Activated naive CD8-positive, alpha-beta T cell treated with anti-CD3 and anti-CD28 coated beads, Interleukin-2, amount 10 ng/mL, durations not matched to agents 7 days and 5 days (primary cell): ENCODE data around the gene EXOC6B. TPM values are rescaled to one million over a fixed set of nuclear protein-coding genes. Genes with fewer than 3 reads are reported as not detected.

Source experiments
- ATAC-seq: fragments of 150-1000 bp; cut with Tn5 transposase; one replicate; pipeline ENCODE4 v1.10.0; 2021; ENCODE audit warnings: low read depth, moderate library complexity
- POLR2A ChIA-PET: fragments of 350-600 bp; sonication (Branson Sonifier 250); formaldehyde crosslinking; loops from one replicate; lab custom pipeline; 2021; ENCODE audit warnings: antibody characterized with exemption; lab: Charles Lee
- DNase-seq: peaks from one replicate; pipeline ENCODE4 v3.0.0; 2021
- H3K27ac Mint-ChIP-seq: one replicate; pipeline ENCODE4 v1.8.0; 2022; ENCODE audit warnings: mild to moderate bottlenecking, mixed read lengths
- H3K27me3 Mint-ChIP-seq: one replicate; pipeline ENCODE4 v1.8.0; 2022; ENCODE audit warnings: mild to moderate bottlenecking, moderate library complexity, mixed read lengths
- H3K36me3 Mint-ChIP-seq: one replicate; pipeline ENCODE4 v1.8.0; 2021; ENCODE audit warnings: mild to moderate bottlenecking, mixed read lengths
- H3K4me1 Mint-ChIP-seq: one replicate; pipeline ENCODE4 v1.8.0; 2021; ENCODE audit warnings: mixed read lengths
- H3K4me3 Mint-ChIP-seq: one replicate; pipeline ENCODE4 v1.8.0; 2022; ENCODE audit warnings: mild to moderate bottlenecking, moderate library complexity, mixed read lengths
- H3K9me3 Mint-ChIP-seq: one replicate; pipeline ENCODE4 v1.8.0; 2021; ENCODE audit warnings: mixed read lengths
- total RNA-seq, 2 experiments: library from RNA; stranded (reverse); gene quantifications; one replicate each; pipeline ENCODE4 v1.2.3, GENCODE V29; 2021

Gene EXOC6B
- total RNA-seq, 2 experiments from 2014 or later, result 20.7 to 22.7 TPM

- ATAC-seq, result no peak
- H3K36me3 Mint-ChIP-seq, result no peaks in the 10 kb centered on the region
- no peak for DNase-seq
- H3K9me3 Mint-ChIP-seq, result peaks cover 5% of the 10 kb centered on the region
- no peaks in the 10 kb centered on the region for H3K27me3 Mint-ChIP-seq
- H3K4me1 Mint-ChIP-seq, result no peaks in the 10 kb centered on the region
- H3K4me3 Mint-ChIP-seq, result no peak overlapping the region
- H3K27ac Mint-ChIP-seq, result no peak overlapping the region
- POLR2A ChIA-PET, result no interaction called here
These were observed 412.1 kb downstream of the EXOC6B start for GRCh38 chr2:72413716-72414115.

GRCh38 chr2:72412214-72412613, 413.6 kb downstream of the EXOC6B start:
- POLR2A ChIA-PET, result no interaction called here
- no peak overlapping the region for H3K27ac Mint-ChIP-seq
- H3K36me3 Mint-ChIP-seq, result no peaks in the 10 kb centered on the region
- ATAC-seq, result no peak
- peaks cover 4% of the 10 kb centered on the region for H3K9me3 Mint-ChIP-seq
- no peaks in the 10 kb centered on the region for H3K27me3 Mint-ChIP-seq
- no peak for DNase-seq
- H3K4me1 Mint-ChIP-seq, result no peaks in the 10 kb centered on the region
- H3K4me3 Mint-ChIP-seq, result no peak overlapping the region

GRCh38 chr2:72399879-72400278, 426.0 kb downstream of the EXOC6B start:
- Mint-ChIP-seq H3K27me3 (no peaks in the 10 kb centered on the region), H3K4me3 (no peak overlapping the region), H3K27ac (no peak overlapping the region), H3K9me3 (peaks cover 15% of the 10 kb centered on the region), H3K36me3 (peaks cover 5% of the 10 kb centered on the region), H3K4me1 (no peaks in the 10 kb centered on the region)
- POLR2A ChIA-PET, result no interaction called here
- ATAC-seq (no peak), DNase-seq (no peak)

- Mint-ChIP-seq H3K9me3 (peaks cover 15% of the 10 kb centered on the region), H3K27ac (no peak overlapping the region), H3K4me1 (no peaks in the 10 kb centered on the region), H3K27me3 (no peaks in the 10 kb centered on the region), H3K4me3 (no peak overlapping the region), H3K36me3 (peaks cover under 1% of the 10 kb centered on the region)
- no peak for DNase-seq
- ATAC-seq, result no peak
- POLR2A ChIA-PET, result no interaction called here
These were observed 430.7 kb downstream of the EXOC6B start for GRCh38 chr2:72395096-72395495.

GRCh38 chr2:72394541-72395070, 431.2 kb downstream of the EXOC6B start:
- DNase-seq (no peak), ATAC-seq (no peak)
- POLR2A ChIA-PET, result no interaction called here
- no peaks in the 10 kb centered on the region for H3K4me1 Mint-ChIP-seq
- H3K4me3 Mint-ChIP-seq, result no peak overlapping the region
- H3K27me3 Mint-ChIP-seq, result no peaks in the 10 kb centered on the region
- peaks cover 13% of the 10 kb centered on the region for H3K9me3 Mint-ChIP-seq
- H3K27ac Mint-ChIP-seq, result no peak overlapping the region
- no peaks in the 10 kb centered on the region for H3K36me3 Mint-ChIP-seq

- no peak for ATAC-seq
- Mint-ChIP-seq H3K27ac (no peak overlapping the region), H3K36me3 (peaks cover 1% of the 10 kb centered on the region), H3K4me1 (no peaks in the 10 kb centered on the region), H3K9me3 (peaks cover 16% of the 10 kb centered on the region), H3K4me3 (no peak overlapping the region), H3K27me3 (no peaks in the 10 kb centered on the region)
- POLR2A ChIA-PET, result no interaction called here
- no peak for DNase-seq
These were observed 436.4 kb downstream of the EXOC6B start for GRCh38 chr2:72389447-72389846.

GRCh38 chr2:72388263-72388662, 437.6 kb downstream of the EXOC6B start:
- peaks cover 1% of the 10 kb centered on the region for H3K36me3 Mint-ChIP-seq

GRCh38 chr2:72386288-72386687, 439.5 kb downstream of the EXOC6B start:
- Mint-ChIP-seq H3K4me1 (no peaks in the 10 kb centered on the region), H3K4me3 (no peak overlapping the region), H3K36me3 (peaks cover 1% of the 10 kb centered on the region), H3K27me3 (no peaks in the 10 kb centered on the region), H3K27ac (no peak overlapping the region), H3K9me3 (peaks cover 18% of the 10 kb centered on the region)
- POLR2A ChIA-PET, result no interaction called here
- DNase-seq (no peak), ATAC-seq (no peak)

More at GRCh38 chr2:72388263-72388662, 437.6 kb downstream of the EXOC6B start:
- DNase-seq, result no peak
- Mint-ChIP-seq H3K27ac (no peak overlapping the region), H3K4me3 (no peak overlapping the region), H3K9me3 (peaks cover 19% of the 10 kb centered on the region), H3K4me1 (no peaks in the 10 kb centered on the region), H3K27me3 (no peaks in the 10 kb centered on the region)
- no peak for ATAC-seq
- POLR2A ChIA-PET, result no interaction called here

GRCh38 chr2:72378753-72379348, 447.0 kb downstream of the EXOC6B start:
- ATAC-seq (no peak), DNase-seq (no peak)
- Mint-ChIP-seq H3K4me1 (no peaks in the 10 kb centered on the region), H3K36me3 (peaks cover 17% of the 10 kb centered on the region), H3K27ac (no peak overlapping the region), H3K4me3 (no peak overlapping the region), H3K27me3 (no peaks in the 10 kb centered on the region), H3K9me3 (peaks cover 6% of the 10 kb centered on the region)
- POLR2A ChIA-PET, result no interaction called here

- ATAC-seq, result no peak
- POLR2A ChIA-PET, result no interaction called here
- Mint-ChIP-seq H3K9me3 (peaks cover 3% of the 10 kb centered on the region), H3K27me3 (no peaks in the 10 kb centered on the region), H3K4me1 (no peaks in the 10 kb centered on the region), H3K4me3 (no peak overlapping the region), H3K27ac (no peak overlapping the region), H3K36me3 (peaks cover 4% of the 10 kb centered on the region)
- no peak for DNase-seq
These were observed 458.2 kb downstream of the EXOC6B start for GRCh38 chr2:72367530-72368225.

- no peak overlapping the region for H3K27ac Mint-ChIP-seq
- peaks cover 1% of the 10 kb centered on the region for H3K9me3 Mint-ChIP-seq
- DNase-seq (no peak), ATAC-seq (no peak)
- H3K4me1 Mint-ChIP-seq, result no peaks in the 10 kb centered on the region
- POLR2A ChIA-PET, result no interaction called here
- H3K4me3 Mint-ChIP-seq, result no peak overlapping the region
- peaks cover 2% of the 10 kb centered on the region for H3K36me3 Mint-ChIP-seq
- H3K27me3 Mint-ChIP-seq, result no peaks in the 10 kb centered on the region
These were observed 462.4 kb downstream of the EXOC6B start for GRCh38 chr2:72363406-72363805.

- H3K27ac Mint-ChIP-seq, result no peak overlapping the region
- peaks cover 2% of the 10 kb centered on the region for H3K36me3 Mint-ChIP-seq
- ATAC-seq, result no peak
- H3K4me1 Mint-ChIP-seq, result no peaks in the 10 kb centered on the region
- POLR2A ChIA-PET, result no interaction called here
- H3K4me3 Mint-ChIP-seq, result no peak overlapping the region
- no peak for DNase-seq
- H3K27me3 Mint-ChIP-seq, result no peaks in the 10 kb centered on the region
- no peaks in the 10 kb centered on the region for H3K9me3 Mint-ChIP-seq
These were observed 463.1 kb downstream of the EXOC6B start for GRCh38 chr2:72362733-72363132.

- Mint-ChIP-seq H3K9me3 (no peaks in the 10 kb centered on the region), H3K27ac (no peak overlapping the region), H3K4me1 (no peaks in the 10 kb centered on the region), H3K27me3 (no peaks in the 10 kb centered on the region), H3K4me3 (no peak overlapping the region), H3K36me3 (peaks cover 2% of the 10 kb centered on the region)
- DNase-seq, result no peak
- ATAC-seq, result no peak
- POLR2A ChIA-PET, result no interaction called here
These were observed 464.3 kb downstream of the EXOC6B start for GRCh38 chr2:72361521-72361920.

- no peak overlapping the region for H3K4me3 Mint-ChIP-seq
- H3K4me1 Mint-ChIP-seq, result no peaks in the 10 kb centered on the region
- ATAC-seq (no peak), DNase-seq (no peak)
- H3K36me3 Mint-ChIP-seq, result peaks cover 2% of the 10 kb centered on the region
- no peaks in the 10 kb centered on the region for H3K27me3 Mint-ChIP-seq
- POLR2A ChIA-PET, result no interaction called here
- no peak overlapping the region for H3K27ac Mint-ChIP-seq
- no peaks in the 10 kb centered on the region for H3K9me3 Mint-ChIP-seq
These were observed 464.8 kb downstream of the EXOC6B start for GRCh38 chr2:72361042-72361441.
